BE2C (cell line): ENCODE results near the gene FHDC1.

Experiments
- DNase-seq: peaks from one replicate; pipeline ENCODE4 v3.0.0-alpha.2; 2020
- H3K27me3 ChIP-seq: fragments of 250-450 bp; sonication (Bioruptor Pico); 2 replicates; pipeline ENCODE4 v1.5.1; 2020; ENCODE audit warnings: mild to moderate bottlenecking
- H3K36me3 ChIP-seq: fragments of 250-450 bp; sonication (Bioruptor Pico); 2 replicates; pipeline ENCODE4 v1.5.1; 2020; ENCODE audit warnings: mild to moderate bottlenecking
- H3K4me1 ChIP-seq: fragments of 250-450 bp; sonication (Bioruptor Pico); 2 replicates; pipeline ENCODE4 v1.5.1; 2020
- H3K4me3 ChIP-seq: 2 replicates; pipeline ENCODE4 v1.5.1; 2011; ENCODE audit warnings: low read depth, low read length
- H3K9me3 ChIP-seq: fragments of 250-450 bp; sonication (Bioruptor Pico); 2 replicates; pipeline ENCODE4 v1.5.1; 2020
- CTCF ChIP-seq: IDR thresholded peaks from 2 replicates; pipeline ENCODE4 v1.5.1; 2012; ENCODE audit warnings: mild to moderate bottlenecking, low read depth, low read length

Gene FHDC1

GRCh38 chr4:153008578-153009199 lies 72.6 kb downstream of the FHDC1 start:
- no peak for DNase-seq
- H3K4me3 ChIP-seq = no peak overlapping the region
- no peaks in the 10 kb centered on the region for H3K27me3 ChIP-seq
- TF ChIP-seq CTCF = no peak
- no peaks in the 10 kb centered on the region for H3K4me1 ChIP-seq
- no peaks in the 10 kb centered on the region for H3K9me3 ChIP-seq
- no peaks in the 10 kb centered on the region for H3K36me3 ChIP-seq

GRCh38 chr4:153010146-153010545 lies 74.0 kb downstream of the FHDC1 start:
- DNase-seq = no peak
- Histone ChIP-seq H3K4me3 (no peak overlapping the region), H3K4me1 (no peaks in the 10 kb centered on the region), H3K36me3 (no peaks in the 10 kb centered on the region), H3K9me3 (no peaks in the 10 kb centered on the region), H3K27me3 (no peaks in the 10 kb centered on the region)
- no peak for TF ChIP-seq CTCF

GRCh38 chr4:153013202-153013977 lies 77.3 kb downstream of the FHDC1 start:
- Histone ChIP-seq H3K27me3 (no peaks in the 10 kb centered on the region), H3K36me3 (no peaks in the 10 kb centered on the region), H3K9me3 (no peaks in the 10 kb centered on the region), H3K4me3 (no peak overlapping the region), H3K4me1 (no peaks in the 10 kb centered on the region)
- TF ChIP-seq CTCF = no peak
- no peak for DNase-seq

- no peak for TF ChIP-seq CTCF
- H3K4me3 ChIP-seq = no peak overlapping the region
- no peaks in the 10 kb centered on the region for H3K27me3 ChIP-seq
- no peaks in the 10 kb centered on the region for H3K4me1 ChIP-seq
- H3K36me3 ChIP-seq = no peaks in the 10 kb centered on the region
- H3K9me3 ChIP-seq = no peaks in the 10 kb centered on the region
- DNase-seq = no peak
These were observed 78.3 kb downstream of the FHDC1 start for GRCh38 chr4:153014460-153014859.

GRCh38 chr4:153016592-153016991 lies 80.5 kb downstream of the FHDC1 start:
- DNase-seq = no peak
- H3K9me3 ChIP-seq = no peaks in the 10 kb centered on the region
- no peaks in the 10 kb centered on the region for H3K36me3 ChIP-seq
- H3K4me3 ChIP-seq = no peak overlapping the region
- no peaks in the 10 kb centered on the region for H3K4me1 ChIP-seq
- TF ChIP-seq CTCF = no peak
- no peaks in the 10 kb centered on the region for H3K27me3 ChIP-seq

- Histone ChIP-seq H3K27me3 (no peaks in the 10 kb centered on the region), H3K4me3 (no peak overlapping the region)
These were observed 81.9 kb downstream of the FHDC1 start for GRCh38 chr4:153018031-153018430.

More at GRCh38 chr4:153018031-153018430, 81.9 kb downstream of the FHDC1 start:
- no peaks in the 10 kb centered on the region for H3K36me3 ChIP-seq
- no peaks in the 10 kb centered on the region for H3K4me1 ChIP-seq
- TF ChIP-seq CTCF = no peak
- no peaks in the 10 kb centered on the region for H3K9me3 ChIP-seq
- no peak for DNase-seq
